ENCODE data around the gene ZSWIM1. TPM values are rescaled to one million over a fixed set of nuclear protein-coding genes. Genes with fewer than 3 reads are reported as not detected.

Gene ZSWIM1
- total and polyA plus RNA-seq, 2 of the 8 experiments (the other 6 are each of a cell fraction or from before 2014, with no cell fraction given) = 14.1 to 15.6 TPM

DNA sequence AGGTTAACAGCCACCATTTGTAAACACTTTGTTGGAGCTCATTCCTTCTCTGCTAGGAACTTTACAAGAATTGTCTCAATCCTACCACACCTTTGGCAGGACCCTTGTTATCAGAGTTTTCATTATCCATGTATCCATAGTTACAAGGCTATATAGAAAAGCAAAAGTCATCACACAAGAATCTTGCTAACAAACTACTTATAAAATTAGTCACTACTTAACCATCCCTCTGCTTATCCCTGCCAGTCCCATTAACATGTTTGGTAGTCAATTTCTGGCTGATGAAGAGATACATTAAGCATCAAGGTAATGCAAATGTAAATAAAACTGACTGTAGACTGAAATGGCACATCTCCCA is 13.2 kb upstream of the ZSWIM1 start:
- H4K91ac ChIP-seq (replicated peaks; ENCODE audit: insufficient read length, low read length) = no peak overlapping the region
- ChIA-PET CTCF (ENCODE audit: partially characterized antibody) (interaction anchor here (0.6 to 1.4 kb wide), 4 partner anchors 12 to 90 kb away, joined by 3 to 5 read pairs (median 4); no protein-coding TSS in a partner anchor), POLR2A (ENCODE audit: partially characterized antibody) (interaction anchor here (1.5 to 8.1 kb wide), 2 partner anchors 9 to 15 kb away, joined by 5 to 39 read pairs; partner anchors contain the start of gene ZSWIM1)
- no peak overlapping the region for H3K4ac ChIP-seq (replicated peaks; ENCODE audit: insufficient read length, low read depth, low read length)
- H2BK20ac ChIP-seq (ENCODE audit: low read length) = no peak overlapping the region
- H4K5ac ChIP-seq (ENCODE audit: insufficient read length, low read depth, low read length) = no peak overlapping the region
- H4K20me1 ChIP-seq (replicated peaks in 1 of 2; ENCODE audit: control insufficient read depth in 1 of 2, insufficient read depth in 2 of 2, low read length in 2 of 2) = no peaks in the 10 kb centered on the region
- no peak overlapping the region for H4K8ac ChIP-seq (ENCODE audit: extremely low read depth, insufficient read depth, low read length)
- H2AK5ac ChIP-seq (ENCODE audit: low read depth, low read length) = no peak overlapping the region
- no peak overlapping the region for H3K56ac ChIP-seq (replicated peaks; ENCODE audit: insufficient read length, low read depth, low read length)
- no peaks in the 10 kb centered on the region for H3K79me2 ChIP-seq (ENCODE audit: control insufficient read depth in 1 of 2, insufficient read depth in 2 of 2, low read length in 2 of 2)
- no peak overlapping the region for H3K14ac ChIP-seq (ENCODE audit: insufficient read length)
- no peak overlapping the region for H2BK15ac ChIP-seq (ENCODE audit: low read length)
- no peak for DNase-seq (ENCODE audit: low read depth in 1 of 2, low spot score in 2 of 2)
- no peak overlapping the region for H2AFZ ChIP-seq (ENCODE audit: low read length)
- H3K4me2 ChIP-seq (ENCODE audit: insufficient read depth in 1 of 2, low read depth in 2 of 2, low read length in 2 of 2) = no peak overlapping the region
- H3K4me3 ChIP-seq (ENCODE audit: extremely low read depth in 1 of 4, insufficient read depth in 2 of 4, low read depth in 3 of 4, low read length in 4 of 4) = no peak overlapping the region
- no peaks in the 10 kb centered on the region; a peak in 1 of 8 replicates for H3K36me3 ChIP-seq (ENCODE audit: control insufficient read depth in 2 of 4, insufficient read depth in 4 of 4, low read length in 3 of 4)
- no peak overlapping the region for H3K23ac ChIP-seq (ENCODE audit: insufficient read length)
- no peak overlapping the region for H2BK120ac ChIP-seq (replicated peaks; ENCODE audit: low read depth, low read length)
- H3K9ac ChIP-seq (replicated peaks in 1 of 4; ENCODE audit: extremely low read depth in 1 of 4, low read depth in 3 of 4, low read length in 3 of 4) = no peak overlapping the region
- no peak for FAIRE-seq
- H3K9me3 ChIP-seq (ENCODE audit: insufficient read depth in 2 of 2, low read depth in 1 of 2, low read length in 1 of 2) = no peaks in the 10 kb centered on the region
- no peak overlapping the region for H2BK12ac ChIP-seq (ENCODE audit: low read depth, low read length)
- no peaks in the 10 kb centered on the region for H3K4me1 ChIP-seq (replicated peaks in 1 of 4; ENCODE audit: control insufficient read depth in 3 of 4, insufficient read depth in 4 of 4, low read length in 3 of 4)
- no peak overlapping the region for H2BK5ac ChIP-seq (ENCODE audit: low read depth, low read length)
- no peaks in the 10 kb centered on the region for H3K27me3 ChIP-seq (replicated peaks in 1 of 4; ENCODE audit: control insufficient read depth in 3 of 4, extremely low read depth in 1 of 4, insufficient read depth in 3 of 4, low read length in 3 of 4)
- H3K23me2 ChIP-seq (ENCODE audit: low read depth, low read length) = no peaks in the 10 kb centered on the region
- TF ChIP-seq EP300 (IDR thresholded peaks at IDR 0.05; ENCODE audit: borderline replicate concordance in 1 of 2, low read depth in 2 of 2, low read length in 2 of 2) = no peak
- TF ChIP-seq RAD21 (IDR thresholded peaks at IDR 0.05 in 1 of 2, conservative IDR thresholded peaks at IDR 0.05 in 1 of 2; ENCODE audit: low read depth in 2 of 2, low read length in 2 of 2) = no peak
- no peak for TF ChIP-seq FOSL1 (IDR thresholded peaks at IDR 0.05; ENCODE audit: insufficient read depth, low read depth, low read length)
- TF ChIP-seq, protein P1, sequence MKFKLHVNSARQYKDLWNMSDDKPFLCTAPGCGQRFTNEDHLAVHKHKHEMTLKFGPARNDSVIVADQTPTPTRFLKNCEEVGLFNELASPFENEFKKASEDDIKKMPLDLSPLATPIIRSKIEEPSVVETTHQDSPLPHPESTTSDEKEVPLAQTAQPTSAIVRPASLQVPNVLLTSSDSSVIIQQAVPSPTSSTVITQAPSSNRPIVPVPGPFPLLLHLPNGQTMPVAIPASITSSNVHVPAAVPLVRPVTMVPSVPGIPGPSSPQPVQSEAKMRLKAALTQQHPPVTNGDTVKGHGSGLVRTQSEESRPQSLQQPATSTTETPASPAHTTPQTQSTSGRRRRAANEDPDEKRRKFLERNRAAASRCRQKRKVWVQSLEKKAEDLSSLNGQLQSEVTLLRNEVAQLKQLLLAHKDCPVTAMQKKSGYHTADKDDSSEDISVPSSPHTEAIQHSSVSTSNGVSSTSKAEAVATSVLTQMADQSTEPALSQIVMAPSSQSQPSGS (IDR thresholded peaks at IDR 0.05; ENCODE audit: low read length) = no peak
- TF ChIP-seq BACH1 (IDR thresholded peaks at IDR 0.05; ENCODE audit: low read length) = no peak
- TF ChIP-seq EGR1 (IDR thresholded peaks at IDR 0.05; ENCODE audit: borderline replicate concordance, low read depth, low read length) = no peak
- no peak for TF ChIP-seq CTBP2 (IDR thresholded peaks at IDR 0.05; ENCODE audit: borderline replicate concordance, insufficient read depth, insufficient read length, low read length)
- no peak for TF ChIP-seq HDAC6 (IDR thresholded peaks at IDR 0.05; ENCODE audit: low read depth, low read length)
- no peak overlapping the region for H3K18ac ChIP-seq (ENCODE audit: extremely low read depth, low read length)
- no peaks in the 10 kb centered on the region for H3K79me1 ChIP-seq (ENCODE audit: low read depth, low read length)
- no peak overlapping the region for H3K27ac ChIP-seq (ENCODE audit: low read depth, low read length)

Measured in H1 (cell line).